IMR-90 (cell line): Measurements from ENCODE around the gene COPZ2. TPM values are rescaled to one million over a fixed set of nuclear protein-coding genes. Genes with fewer than 3 reads are reported as not detected.

ENCODE experiments used
- ATAC-seq: fragments of 200-7000 bp; cut with Tn5 transposase; 2 replicates; pipeline ENCODE4 v1.9.1; 2020; ENCODE audit warnings: low read depth, mild to moderate bottlenecking, moderate library complexity
- BruUV-seq: library from RNA; stranded (reverse); fragments of 400-500 nt; replicated peaks from 2 replicates; lab custom pipeline; 2021; lab: Mats Ljungman, UMichigan
- CTCF ChIA-PET: fragments of 300-600 bp; formaldehyde crosslinking; extraction: SDS; loops from one replicate; lab custom pipeline; 2021; ENCODE audit warnings: antibody characterized with exemption; lab: Yijun Ruan, JAX
- POLR2A ChIA-PET: fragments of 300-600 bp; sonication (Branson Sonifier 250); formaldehyde crosslinking; loops from one replicate; lab custom pipeline; 2022; ENCODE audit warnings: antibody characterized with exemption; ENCODE audit not compliant: unreplicated experiment; lab: Charles Lee
- DNase-seq: peaks from one replicate; pipeline ENCODE4 v3.0.0; 2013
- H2AFZ ChIP-seq: replicated peaks from 2 replicates; pipeline ENCODE3; 2013; ENCODE audit warnings: low read length, mild to moderate bottlenecking; ENCODE audit not compliant: poor library complexity
- H2AK5ac ChIP-seq: 2 replicates; pipeline ENCODE4 v1.6.1; 2013; ENCODE audit warnings: low read depth, low read length, inconsistent platforms
- H2AK9ac ChIP-seq: replicated peaks from 2 replicates; pipeline ENCODE3; 2013; ENCODE audit warnings: mild to moderate bottlenecking, low read depth, low read length, moderate library complexity; ENCODE audit not compliant: poor library complexity
- H2BK120ac ChIP-seq: 2 replicates; pipeline ENCODE4 v1.6.1; 2013; ENCODE audit warnings: low read depth, low read length, inconsistent platforms
- H2BK15ac ChIP-seq: 3 replicates; pipeline ENCODE4 v1.6.1; 2013; ENCODE audit warnings: low read depth, low read length, inconsistent platforms
- H2BK20ac ChIP-seq: 2 replicates; pipeline ENCODE4 v1.6.1; 2013; ENCODE audit warnings: low read depth, mild to moderate bottlenecking, inconsistent platforms, low read length, moderate library complexity
- H2BK5ac ChIP-seq: 2 replicates; pipeline ENCODE4 v1.6.1; 2013; ENCODE audit warnings: mild to moderate bottlenecking, low read depth, low read length, inconsistent platforms; ENCODE audit not compliant: poor library complexity, severe bottlenecking
- H3K14ac ChIP-seq: replicated peaks from 2 replicates; pipeline ENCODE4 v1.6.1; 2013; ENCODE audit warnings: low read depth, low read length, inconsistent platforms
- H3K18ac ChIP-seq: 2 replicates; pipeline ENCODE4 v1.6.1; 2013; ENCODE audit warnings: low read depth, low read length, control low read depth
- H3K23ac ChIP-seq: 2 replicates; pipeline ENCODE4 v1.6.1; 2013; ENCODE audit warnings: low read depth, low read length, inconsistent platforms
- H3K27ac ChIP-seq: 2 replicates; pipeline ENCODE4 v1.5.1; 2013; ENCODE audit warnings: mild to moderate bottlenecking, control low read depth, low read length; ENCODE audit not compliant: insufficient read depth
- H3K27me3 ChIP-seq: 2 replicates; pipeline ENCODE4 v1.6.1; 2013; ENCODE audit warnings: low read length; ENCODE audit not compliant: control insufficient read depth, insufficient read depth
- H3K36me3 ChIP-seq: 2 replicates; pipeline ENCODE4 v1.6.1; 2013; ENCODE audit warnings: low read length, mixed read lengths; ENCODE audit not compliant: control insufficient read depth, insufficient read depth
- H3K4ac ChIP-seq: 2 replicates; pipeline ENCODE4 v1.6.1; 2013; ENCODE audit warnings: low read depth, low read length, inconsistent platforms
- H3K4me1 ChIP-seq: 2 replicates; pipeline ENCODE4 v1.6.1; 2013; ENCODE audit warnings: low read length, mixed read lengths; ENCODE audit not compliant: control insufficient read depth, insufficient read depth
- H3K4me2 ChIP-seq: 2 replicates; pipeline ENCODE4 v1.6.1; 2013; ENCODE audit warnings: low read depth, mild to moderate bottlenecking, control low read depth, low read length, moderate library complexity
- H3K4me3 ChIP-seq: 2 replicates; pipeline ENCODE4 v1.5.1; 2013; ENCODE audit warnings: low read depth, mild to moderate bottlenecking, control low read depth, low read length, moderate library complexity; ENCODE audit not compliant: insufficient read depth
- H3K56ac ChIP-seq: 2 replicates; pipeline ENCODE4 v1.6.1; 2013; ENCODE audit warnings: low read length, inconsistent platforms; ENCODE audit not compliant: insufficient read depth; ENCODE audit errors: extremely low read depth
- H3K79me1 ChIP-seq, 2 experiments: 2 replicates each; pipeline ENCODE4 v1.6.1; 2013; ENCODE audit warnings: low read length in 2 of 2, inconsistent platforms in 1 of 2, low read depth in 1 of 2
- H3K9ac ChIP-seq: 2 replicates; pipeline ENCODE4 v1.6.1; 2013; ENCODE audit warnings: low read depth, low read length, control low read depth
- H3K9me1 ChIP-seq: 2 replicates; pipeline ENCODE4 v1.6.1; 2013; ENCODE audit warnings: low read length, inconsistent platforms; ENCODE audit not compliant: insufficient read depth
- H3K9me3 ChIP-seq: 2 replicates; pipeline ENCODE4 v1.6.1; 2013; ENCODE audit warnings: low read length; ENCODE audit not compliant: control insufficient read depth, insufficient read depth
- H4K20me1 ChIP-seq: 2 replicates; pipeline ENCODE4 v1.6.1; 2013; ENCODE audit warnings: low read length, inconsistent platforms; ENCODE audit not compliant: insufficient read depth
- H4K5ac ChIP-seq: 2 replicates; pipeline ENCODE4 v1.6.1; 2013; ENCODE audit warnings: mild to moderate bottlenecking, low read depth, low read length, control low read depth
- H4K8ac ChIP-seq, 2 experiments: 2 replicates each; pipeline ENCODE4 v1.6.1; 2013; ENCODE audit warnings: low read depth in 2 of 2, low read length in 2 of 2, control low read depth in 1 of 2, inconsistent platforms in 1 of 2
- H4K91ac ChIP-seq: 2 replicates; pipeline ENCODE4 v1.6.1; 2013; ENCODE audit warnings: low read depth, low read length, inconsistent platforms; ENCODE audit not compliant: insufficient read depth
- BHLHE40 ChIP-seq: fragments of 150-350 bp; IDR thresholded peaks from 2 replicates; pipeline ENCODE4 v1.6.1; 2016; ENCODE audit warnings: mild to moderate bottlenecking, low read depth, low read length
- CEBPB ChIP-seq: IDR thresholded peaks from 2 replicates; pipeline ENCODE4 v1.6.1; 2012; ENCODE audit warnings: low read depth, low read length, improper control_type of control experiment
- CHD1 ChIP-seq: IDR thresholded peaks from 2 replicates; pipeline ENCODE4 v1.6.1; 2012; ENCODE audit warnings: low read depth, low read length, improper control_type of control experiment
- FOS ChIP-seq: fragments of 150-350 bp; IDR thresholded peaks from 2 replicates; pipeline ENCODE4 v1.6.1; 2016; ENCODE audit warnings: low read depth, low read length
- MAFK ChIP-seq: IDR thresholded peaks from 2 replicates; pipeline ENCODE4 v1.6.1; 2012; ENCODE audit warnings: low read depth, low read length, improper control_type of control experiment
- MAZ ChIP-seq: IDR thresholded peaks from 2 replicates; pipeline ENCODE4 v1.6.1; 2012; ENCODE audit warnings: low read depth, mild to moderate bottlenecking, low read length, improper control_type of control experiment, moderate library complexity, borderline replicate concordance
- MXI1 ChIP-seq: IDR thresholded peaks from 2 replicates; pipeline ENCODE4 v1.6.1; 2012; ENCODE audit warnings: low read depth, mild to moderate bottlenecking, low read length, moderate library complexity, borderline replicate concordance
- NFE2L2 ChIP-seq: fragments of 150-350 bp; IDR thresholded peaks from 2 replicates; pipeline ENCODE4 v1.6.1; 2016; ENCODE audit warnings: low read depth, mild to moderate bottlenecking, low read length
- POLR2A ChIP-seq: IDR thresholded peaks from 2 replicates; pipeline ENCODE4 v1.6.1; 2012; ENCODE audit warnings: mild to moderate bottlenecking, low read depth, low read length
- RAD21 ChIP-seq: IDR thresholded peaks from 2 replicates; pipeline ENCODE4 v1.6.1; 2012; ENCODE audit warnings: low read length, improper control_type of control experiment
- RCOR1 ChIP-seq: IDR thresholded peaks from 2 replicates; pipeline ENCODE4 v1.6.1; 2012; ENCODE audit warnings: mild to moderate bottlenecking, low read length, improper control_type of control experiment; ENCODE audit not compliant: insufficient replicate concordance
- RFX5 ChIP-seq: IDR thresholded peaks from 2 replicates; pipeline ENCODE4 v1.8.0; 2012; ENCODE audit warnings: low read depth, mild to moderate bottlenecking, low read length, moderate library complexity
- SMC3 ChIP-seq: fragments of 150-350 bp; IDR thresholded peaks from 2 replicates; pipeline ENCODE4 v1.6.1; 2016; ENCODE audit warnings: low read depth, mild to moderate bottlenecking, antibody characterized with exemption, low read length, moderate library complexity
- WGBS, 2 experiments: methylation state at CpG; one replicate each; pipeline versions ENCODE4 v1.1.5 to v1.1.7; 2013; ENCODE audit warnings: missing lambda C conversion rate in 2 of 2; ENCODE audit not compliant: insufficient read length in 1 of 2; ENCODE audit errors: extremely low coverage in 2 of 2; 5-methylcytosine and 5-hydroxymethylcytosine counted together
- dilution Hi-C: fragments of 300-500 bp; cut with HindIII; formaldehyde crosslinking; loops from one replicate; pipeline ENCODE4 v1.14.3; 2018; ENCODE audit warnings: low sequenced_read_pairs; ENCODE audit not compliant: unreplicated experiment
- in situ Hi-C: fragments of 300-500 bp; cut with MboI; formaldehyde crosslinking; loops from 3 replicates; pipeline ENCODE4 v1.14.3; 2019; ENCODE audit warnings: low sequenced_read_pairs, inconsistent platforms, mixed read lengths
- intact Hi-C: fragments of 100-400 bp; cut with micrococcal nuclease; formaldehyde crosslinking; loops from 2 replicates; pipeline ENCODE4 v1.10.0; 2022
- polyA plus RNA-seq, 3 experiments: library from polyadenylated mRNA; depleted of rRNA; stranded (reverse); fragments of >200 nt; gene quantifications; 2 replicates each; pipeline ENCODE4 v1.2.3, GENCODE V29; 2012; ENCODE audit warnings: low replicate concordance in 1 of 3
- total RNA-seq: library from RNA; depleted of rRNA; stranded (reverse); fragments of >200 nt; gene quantifications from 2 replicates; pipeline ENCODE4 v1.2.3, GENCODE V29; 2012
- TF ChIP-seq, protein P1 (sequence below): conservative IDR thresholded peaks from 2 replicates; pipeline ENCODE4 v1.5.1; 2012; ENCODE audit warnings: mild to moderate bottlenecking, low read depth, low read length, improper control_type of control experiment
- TF ChIP-seq, protein P2 (sequence below): fragments of 150-350 bp; IDR thresholded peaks from 2 replicates; pipeline ENCODE4 v1.6.1; 2017; ENCODE audit warnings: mild to moderate bottlenecking, antibody characterized with exemption, low read length, low read depth

Gene COPZ2
- total and polyA plus RNA-seq, 2 of the 4 experiments (the other 2 are of a cell fraction): 41.0 to 86.1 TPM

DNA sequence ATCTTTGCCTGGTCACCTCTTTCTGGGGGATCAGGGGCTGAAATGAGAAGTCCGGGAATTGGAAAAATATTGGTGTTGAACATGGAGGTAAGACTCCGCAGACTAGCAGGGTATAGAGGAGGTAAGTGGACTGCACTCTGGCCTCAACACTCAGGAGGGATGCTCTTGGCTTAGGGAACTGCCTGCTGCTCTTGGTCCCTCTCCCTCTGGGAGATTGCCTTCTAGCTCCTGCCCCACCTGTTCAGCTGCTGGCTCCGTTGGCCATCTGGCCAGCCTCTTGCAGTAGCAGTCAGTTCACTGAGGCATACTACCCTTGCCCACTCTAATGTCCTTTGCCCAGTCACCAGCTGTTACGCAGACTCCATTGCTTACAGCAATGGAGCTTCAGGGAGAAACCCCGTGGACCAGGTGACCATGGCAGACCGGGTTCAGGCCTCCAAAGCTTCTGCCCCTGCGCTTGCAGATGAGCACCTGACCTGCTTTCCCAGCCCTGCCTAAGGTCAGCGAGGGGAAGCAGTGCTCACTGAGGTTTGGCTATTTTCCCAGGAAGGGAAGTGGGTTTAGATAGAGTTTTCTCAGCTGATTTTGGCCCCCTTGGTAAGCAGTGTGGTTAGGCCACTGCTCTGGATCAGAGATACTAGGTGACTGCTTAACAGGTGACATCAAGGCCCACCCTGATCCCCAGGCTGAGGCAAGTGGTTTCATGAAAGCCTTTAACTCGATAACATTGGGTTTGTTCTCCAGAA is 54.8 kb downstream of the COPZ2 start:
- Histone ChIP-seq H3K27me3 (no peaks in the 10 kb centered on the region), H4K20me1 (no peaks in the 10 kb centered on the region; the same call in 1 of the 2 replicates), H3K9me1 (no peaks in the 10 kb centered on the region), H3K79me1 (peaks cover 4 to 6% of the 10 kb centered on the region in 2 experiments; a peak in 2 of 4 replicates), H3K9me3 (no peaks in the 10 kb centered on the region), H3K36me3 (peaks cover 45% of the 10 kb centered on the region), H3K4me2 (no peak overlapping the region), H4K91ac (no peak overlapping the region), H2BK5ac (no peak overlapping the region), H2AK9ac (no peak overlapping the region), H3K27ac (no peak overlapping the region), H2AFZ (no peak overlapping the region), H3K4me3 (no peak overlapping the region), H2AK5ac (no peak overlapping the region), H2BK20ac (no peak overlapping the region), H4K5ac (no peak overlapping the region), H4K8ac (no peak overlapping the region), H3K14ac (no peak overlapping the region), H3K9ac (no peak overlapping the region), H3K23ac (no peak overlapping the region), H2BK120ac (no peak overlapping the region), H3K56ac (no peak overlapping the region), H3K18ac (no peak overlapping the region), H3K4ac (no peak overlapping the region), H2BK15ac (no peak overlapping the region), H3K4me1 (peaks cover 7% of the 10 kb centered on the region)
- no peak for ATAC-seq
- DNase-seq: no peak
- in situ Hi-C loops: loop anchor here (5.0 kb wide), 1 partner anchor 34 kb away; no protein-coding TSS in a partner anchor
- 93% methylated on average over 3 of the region's 9 CpGs; no CpG with 5 or more reads in 1 of the 2 experiments for WGBS, 2 experiments
- intact Hi-C loops: no loop called here
- ChIA-PET POLR2A (interaction anchor here (0.7 kb wide), 1 partner anchor 11 kb away, joined by 6 read pairs; no protein-coding TSS in a partner anchor), CTCF (interaction anchor here (0.8 kb wide), 1 partner anchor 10 kb away, joined by 3 read pairs; no protein-coding TSS in a partner anchor)
- dilution Hi-C loops: no loop called here
- no TSS peak for BruUV-seq
- TF ChIP-seq MAFK: no peak
- TF ChIP-seq SMC3: no peak
- no peak for TF ChIP-seq RAD21
- TF ChIP-seq, protein P1, sequence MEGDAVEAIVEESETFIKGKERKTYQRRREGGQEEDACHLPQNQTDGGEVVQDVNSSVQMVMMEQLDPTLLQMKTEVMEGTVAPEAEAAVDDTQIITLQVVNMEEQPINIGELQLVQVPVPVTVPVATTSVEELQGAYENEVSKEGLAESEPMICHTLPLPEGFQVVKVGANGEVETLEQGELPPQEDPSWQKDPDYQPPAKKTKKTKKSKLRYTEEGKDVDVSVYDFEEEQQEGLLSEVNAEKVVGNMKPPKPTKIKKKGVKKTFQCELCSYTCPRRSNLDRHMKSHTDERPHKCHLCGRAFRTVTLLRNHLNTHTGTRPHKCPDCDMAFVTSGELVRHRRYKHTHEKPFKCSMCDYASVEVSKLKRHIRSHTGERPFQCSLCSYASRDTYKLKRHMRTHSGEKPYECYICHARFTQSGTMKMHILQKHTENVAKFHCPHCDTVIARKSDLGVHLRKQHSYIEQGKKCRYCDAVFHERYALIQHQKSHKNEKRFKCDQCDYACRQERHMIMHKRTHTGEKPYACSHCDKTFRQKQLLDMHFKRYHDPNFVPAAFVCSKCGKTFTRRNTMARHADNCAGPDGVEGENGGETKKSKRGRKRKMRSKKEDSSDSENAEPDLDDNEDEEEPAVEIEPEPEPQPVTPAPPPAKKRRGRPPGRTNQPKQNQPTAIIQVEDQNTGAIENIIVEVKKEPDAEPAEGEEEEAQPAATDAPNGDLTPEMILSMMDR: no peak
- TF ChIP-seq NFE2L2: no peak
- no peak for TF ChIP-seq CHD1
- TF ChIP-seq MAZ: no peak
- no peak for TF ChIP-seq RCOR1
- TF ChIP-seq, protein P2, sequence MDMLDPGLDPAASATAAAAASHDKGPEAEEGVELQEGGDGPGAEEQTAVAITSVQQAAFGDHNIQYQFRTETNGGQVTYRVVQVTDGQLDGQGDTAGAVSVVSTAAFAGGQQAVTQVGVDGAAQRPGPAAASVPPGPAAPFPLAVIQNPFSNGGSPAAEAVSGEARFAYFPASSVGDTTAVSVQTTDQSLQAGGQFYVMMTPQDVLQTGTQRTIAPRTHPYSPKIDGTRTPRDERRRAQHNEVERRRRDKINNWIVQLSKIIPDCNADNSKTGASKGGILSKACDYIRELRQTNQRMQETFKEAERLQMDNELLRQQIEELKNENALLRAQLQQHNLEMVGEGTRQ: no peak
- TF ChIP-seq MXI1: no peak
- no peak for TF ChIP-seq FOS
- TF ChIP-seq CEBPB: no peak
- TF ChIP-seq BHLHE40: no peak
- no peak for TF ChIP-seq RFX5
- TF ChIP-seq POLR2A: no peak
